Smooth muscle cell (in vitro differentiated cells): ENCODE measurements around the gene FKBP15. TPM values are rescaled to one million over a fixed set of nuclear protein-coding genes. Genes with fewer than 3 reads are reported as not detected.

Experiments
- DNase-seq: peaks from one replicate; lab custom pipeline; 2025; ENCODE audit not compliant: unreplicated experiment; lab: John Stamatoyannopoulos, UW
- H2AFZ ChIP-seq: fragments of 200-600 bp; sonication (generic); 2 replicates; pipeline ENCODE4 v1.6.0; 2016; ENCODE audit warnings: antibody characterized with exemption, low read depth, mild to moderate bottlenecking
- H3F3A ChIP-seq: fragments of 200-600 bp; sonication (generic); 2 replicates; pipeline ENCODE4 v1.6.0; 2017; ENCODE audit warnings: antibody characterized with exemption, low read depth
- H3K27ac ChIP-seq: fragments of 200-600 bp; sonication (generic); 2 replicates; pipeline ENCODE4 v1.5.1; 2016; ENCODE audit warnings: low read depth, mild to moderate bottlenecking
- H3K27me3 ChIP-seq: fragments of 200-600 bp; sonication (generic); 2 replicates; pipeline ENCODE4 v1.6.1; 2016; ENCODE audit warnings: low read depth, mild to moderate bottlenecking
- H3K36me3 ChIP-seq: fragments of 200-600 bp; sonication (generic); 2 replicates; pipeline ENCODE4 v1.5.1; 2016; ENCODE audit warnings: low read depth
- H3K4me1 ChIP-seq: fragments of 200-600 bp; sonication (generic); 2 replicates; pipeline ENCODE4 v1.5.1; 2016; ENCODE audit warnings: low read depth
- H3K4me2 ChIP-seq: fragments of 200-600 bp; sonication (generic); 2 replicates; pipeline ENCODE4 v1.6.0; 2016; ENCODE audit warnings: mild to moderate bottlenecking
- H3K4me3 ChIP-seq: fragments of 200-600 bp; sonication (generic); 2 replicates; pipeline ENCODE4 v1.5.1; 2016; ENCODE audit warnings: mild to moderate bottlenecking
- H3K79me2 ChIP-seq: fragments of 200-600 bp; sonication (generic); 2 replicates; pipeline ENCODE4 v1.6.0; 2016; ENCODE audit warnings: low read depth, mild to moderate bottlenecking
- H3K9ac ChIP-seq: fragments of 200-600 bp; sonication (generic); 2 replicates; pipeline ENCODE4 v1.6.0; 2016; ENCODE audit warnings: low read depth
- H3K9me3 ChIP-seq: fragments of 200-600 bp; sonication (generic); replicated peaks from 2 replicates; pipeline ENCODE4 v1.5.1; 2016; ENCODE audit warnings: low read depth
- H4K20me1 ChIP-seq: fragments of 200-600 bp; sonication (generic); 2 replicates; pipeline ENCODE4 v1.6.0; 2016; ENCODE audit warnings: low read depth
- WGBS: methylation state at CpG from one replicate; pipeline ENCODE4 v1.1.7; 2016; ENCODE audit warnings: low lambda C conversion rate; 5-methylcytosine and 5-hydroxymethylcytosine counted together
- polyA plus RNA-seq: library from polyadenylated mRNA; unstranded; fragments of >200 nt; fragmentation: Nextera tagmentation; extraction: Ambion mirVana; gene quantifications from 2 replicates; pipeline ENCODE4 v1.2.1, GENCODE V29; 2016
- total RNA-seq: library from RNA; depleted of rRNA; stranded (reverse); fragments of >200 nt; gene quantifications from 2 replicates; pipeline ENCODE4 v1.2.3, GENCODE V29; 2014
- TF ChIP-seq, protein P1 (sequence below): fragments of 200-600 bp; sonication (generic); IDR thresholded peaks from 2 replicates; pipeline ENCODE4 v1.5.1; 2017; ENCODE audit warnings: borderline replicate concordance, mild to moderate bottlenecking, antibody characterized with exemption; ENCODE audit not compliant: insufficient read depth, poor library complexity, severe bottlenecking

Gene FKBP15
- total and polyA plus RNA-seq, 2 experiments from 2014 or later, result 13.0 to 27.9 TPM

DNA sequence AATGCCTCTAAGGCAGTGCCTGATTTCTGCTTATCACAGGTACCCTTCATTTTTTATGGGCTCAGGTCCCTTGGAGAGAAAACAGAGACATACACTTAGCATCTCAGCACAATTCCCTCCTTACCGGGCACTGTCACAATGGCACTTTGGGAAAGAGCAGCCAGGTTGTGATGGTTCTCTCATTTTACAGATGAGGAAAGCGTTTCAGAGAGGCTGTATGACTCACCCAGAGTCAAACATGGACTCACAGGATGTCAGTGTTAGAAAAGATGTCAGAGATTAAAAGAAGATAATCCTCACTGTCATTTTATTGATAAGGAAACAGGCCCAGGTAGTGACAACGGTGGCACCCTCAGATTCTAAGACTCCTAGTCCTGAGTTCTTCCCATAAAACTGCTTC, 82.3 kb downstream of the FKBP15 start:
- H3F3A ChIP-seq, result no peaks in the 10 kb centered on the region
- H3K79me2 ChIP-seq, result no peaks in the 10 kb centered on the region
- H3K4me2 ChIP-seq, result no peak overlapping the region
- no peaks in the 10 kb centered on the region for H4K20me1 ChIP-seq
- no peak overlapping the region for H2AFZ ChIP-seq
- H3K9ac ChIP-seq, result no peak overlapping the region
- H3K36me3 ChIP-seq, result no peaks in the 10 kb centered on the region
- TF ChIP-seq, protein P1, sequence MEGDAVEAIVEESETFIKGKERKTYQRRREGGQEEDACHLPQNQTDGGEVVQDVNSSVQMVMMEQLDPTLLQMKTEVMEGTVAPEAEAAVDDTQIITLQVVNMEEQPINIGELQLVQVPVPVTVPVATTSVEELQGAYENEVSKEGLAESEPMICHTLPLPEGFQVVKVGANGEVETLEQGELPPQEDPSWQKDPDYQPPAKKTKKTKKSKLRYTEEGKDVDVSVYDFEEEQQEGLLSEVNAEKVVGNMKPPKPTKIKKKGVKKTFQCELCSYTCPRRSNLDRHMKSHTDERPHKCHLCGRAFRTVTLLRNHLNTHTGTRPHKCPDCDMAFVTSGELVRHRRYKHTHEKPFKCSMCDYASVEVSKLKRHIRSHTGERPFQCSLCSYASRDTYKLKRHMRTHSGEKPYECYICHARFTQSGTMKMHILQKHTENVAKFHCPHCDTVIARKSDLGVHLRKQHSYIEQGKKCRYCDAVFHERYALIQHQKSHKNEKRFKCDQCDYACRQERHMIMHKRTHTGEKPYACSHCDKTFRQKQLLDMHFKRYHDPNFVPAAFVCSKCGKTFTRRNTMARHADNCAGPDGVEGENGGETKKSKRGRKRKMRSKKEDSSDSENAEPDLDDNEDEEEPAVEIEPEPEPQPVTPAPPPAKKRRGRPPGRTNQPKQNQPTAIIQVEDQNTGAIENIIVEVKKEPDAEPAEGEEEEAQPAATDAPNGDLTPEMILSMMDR, result no peak
- 70% methylated on average over 3 of the region's 3 CpGs for WGBS
- no peak for DNase-seq
- H3K27ac ChIP-seq, result no peak overlapping the region
- H3K4me3 ChIP-seq, result no peak overlapping the region
- H3K4me1 ChIP-seq, result no peaks in the 10 kb centered on the region
- H3K9me3 ChIP-seq, result no peaks in the 10 kb centered on the region
- no peaks in the 10 kb centered on the region for H3K27me3 ChIP-seq

DNA sequence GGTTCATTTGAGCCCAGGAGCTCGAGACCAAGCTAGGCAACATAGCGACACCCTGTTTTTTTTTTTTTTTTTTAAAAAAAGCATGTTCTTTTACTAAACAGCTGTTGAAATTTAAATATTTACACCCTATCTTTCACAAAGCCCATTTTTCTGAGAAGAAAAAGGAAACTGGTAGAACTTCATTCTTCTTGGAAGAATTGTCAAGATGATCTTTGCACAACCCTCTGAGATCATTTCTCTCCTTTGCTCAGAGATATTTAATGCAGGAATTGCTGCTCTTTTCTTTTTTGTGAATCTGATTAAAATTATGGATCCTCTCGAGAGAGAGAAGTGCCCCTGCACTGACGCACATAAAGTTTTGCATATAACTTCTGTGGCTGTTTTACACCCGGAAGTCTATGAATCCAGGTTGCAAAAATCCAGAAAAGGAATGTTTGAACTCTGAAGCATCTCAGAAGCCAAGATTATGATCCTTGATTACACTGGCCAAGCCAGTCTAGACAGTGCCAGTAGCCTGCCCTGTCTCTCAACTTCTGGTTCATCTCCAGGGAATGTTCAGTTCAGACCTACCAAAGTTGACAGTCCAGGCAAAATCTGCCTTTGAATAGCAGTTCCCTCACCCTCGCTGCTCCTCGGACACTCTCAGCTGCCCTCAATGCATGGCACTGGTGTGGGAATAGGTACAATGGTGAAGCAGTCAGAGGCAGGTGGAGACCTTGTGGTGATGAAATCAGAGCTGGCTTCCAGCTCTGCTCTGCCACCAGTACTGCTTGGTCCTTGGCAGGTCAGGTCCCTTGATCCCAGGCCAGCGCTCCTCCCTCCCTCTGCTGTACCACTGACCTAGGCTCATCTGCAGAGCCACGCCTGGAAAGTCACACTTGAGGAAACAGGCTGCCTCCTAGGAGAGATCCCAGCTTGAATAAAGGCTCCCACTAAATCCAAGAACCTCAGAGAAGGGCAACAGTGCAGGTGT, 83.6 kb downstream of the FKBP15 start:
- no peaks in the 10 kb centered on the region for H4K20me1 ChIP-seq
- H3K27me3 ChIP-seq, result no peaks in the 10 kb centered on the region
- H2AFZ ChIP-seq, result no peak overlapping the region
- H3K4me1 ChIP-seq, result no peaks in the 10 kb centered on the region
- H3K9me3 ChIP-seq, result no peaks in the 10 kb centered on the region
- TF ChIP-seq, protein P1, result no peak
- no peaks in the 10 kb centered on the region for H3K79me2 ChIP-seq
- H3K4me2 ChIP-seq, result no peak overlapping the region
- DNase-seq, result no peak
- WGBS, result 76% methylated on average over 9 of the region's 9 CpGs
- no peak overlapping the region for H3K4me3 ChIP-seq
- no peak overlapping the region for H3K27ac ChIP-seq
- no peaks in the 10 kb centered on the region for H3F3A ChIP-seq
- no peak overlapping the region for H3K9ac ChIP-seq
- H3K36me3 ChIP-seq, result no peaks in the 10 kb centered on the region

DNA sequence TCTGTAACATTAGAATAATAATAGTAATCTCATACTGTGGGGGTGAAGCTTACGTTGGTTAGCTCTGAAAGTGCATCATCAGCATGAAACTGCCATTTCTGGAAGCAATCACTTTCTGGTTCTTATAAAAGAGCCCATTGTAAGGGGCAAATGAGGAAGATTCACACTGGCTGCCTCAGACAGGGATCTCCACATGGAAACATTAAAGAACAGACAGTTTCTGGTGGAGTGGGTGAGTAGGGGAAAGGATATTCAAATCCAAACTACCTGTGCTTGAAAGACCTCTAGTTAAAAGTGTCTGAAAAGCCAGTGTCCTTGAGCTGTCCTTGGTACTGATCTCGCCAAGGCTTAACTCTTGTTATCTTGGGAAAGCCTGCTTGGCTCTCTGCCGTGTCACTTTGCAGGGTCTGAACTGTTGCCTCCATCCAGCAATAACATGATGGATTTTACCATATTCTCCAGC, 89.4 kb downstream of the FKBP15 start:
- no peaks in the 10 kb centered on the region for H3K36me3 ChIP-seq
- peaks cover 4% of the 10 kb centered on the region for H3K27me3 ChIP-seq
- no peak overlapping the region for H3K9ac ChIP-seq
- no peaks in the 10 kb centered on the region for H4K20me1 ChIP-seq
- WGBS, result 45% methylated on average over 3 of the region's 3 CpGs
- no peaks in the 10 kb centered on the region for H3K4me1 ChIP-seq
- no peaks in the 10 kb centered on the region for H3F3A ChIP-seq
- DNase-seq, result no peak
- H2AFZ ChIP-seq, result no peak overlapping the region
- no peaks in the 10 kb centered on the region for H3K9me3 ChIP-seq
- H3K4me3 ChIP-seq, result no peak overlapping the region
- no peak overlapping the region for H3K27ac ChIP-seq
- H3K79me2 ChIP-seq, result no peaks in the 10 kb centered on the region
- TF ChIP-seq, protein P1, result no peak
- no peak overlapping the region for H3K4me2 ChIP-seq

DNA sequence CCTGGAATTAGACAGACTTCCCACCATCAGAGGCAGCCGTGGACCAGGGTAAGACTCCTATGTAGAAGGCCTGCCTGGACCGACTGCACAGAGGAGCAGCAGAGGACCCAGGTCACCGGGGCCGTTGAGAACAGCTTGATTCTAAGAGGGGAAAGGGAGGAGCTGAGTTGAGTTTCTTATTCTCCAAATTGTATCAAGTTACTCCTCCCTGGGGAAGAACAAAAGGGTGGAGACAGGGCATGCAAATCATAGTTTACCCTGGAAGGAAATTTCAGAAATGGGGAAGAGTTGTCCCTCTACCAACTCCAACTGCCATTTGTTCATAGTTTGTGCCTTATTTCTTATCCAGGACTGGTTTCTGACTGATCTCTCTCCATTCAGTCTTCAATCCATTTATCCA, 91.2 kb downstream of the FKBP15 start:
- no peaks in the 10 kb centered on the region for H3K79me2 ChIP-seq
- WGBS, result 70% methylated on average over 4 of the region's 4 CpGs
- H3K4me1 ChIP-seq, result no peaks in the 10 kb centered on the region
- H4K20me1 ChIP-seq, result no peaks in the 10 kb centered on the region
- H3K27me3 ChIP-seq, result peaks cover 4% of the 10 kb centered on the region
- TF ChIP-seq, protein P1, result no peak
- H3K9ac ChIP-seq, result no peak overlapping the region
- no peak overlapping the region for H3K4me2 ChIP-seq
- no peaks in the 10 kb centered on the region for H3F3A ChIP-seq
- no peak overlapping the region for H2AFZ ChIP-seq
- H3K9me3 ChIP-seq, result no peaks in the 10 kb centered on the region
- H3K36me3 ChIP-seq, result no peaks in the 10 kb centered on the region
- no peak overlapping the region for H3K27ac ChIP-seq
- H3K4me3 ChIP-seq, result no peak overlapping the region
- DNase-seq, result no peak
